Caco-2 (cell line): ENCODE data around the gene NEK2. TPM values are rescaled to one million over a fixed set of nuclear protein-coding genes. Genes with fewer than 3 reads are reported as not detected.

Experiments used
- BruUV-seq: library from RNA; stranded (reverse); fragments of 400-500 nt; replicated peaks from 2 replicates; lab custom pipeline; 2021; lab: Mats Ljungman, UMichigan
- CTCF ChIA-PET: fragments of 300-600 bp; sonication (Branson Sonifier 250); formaldehyde crosslinking; loops from one replicate; lab custom pipeline; 2022; ENCODE audit warnings: antibody characterized with exemption; lab: Charles Lee
- POLR2A ChIA-PET: fragments of 300-600 bp; sonication (Branson Sonifier 250); formaldehyde crosslinking; loops from one replicate; lab custom pipeline; 2022; ENCODE audit warnings: antibody characterized with exemption; lab: Charles Lee
- DNase-seq, 2 experiments: peaks; one replicate each; pipeline versions ENCODE4 v3.0.0 to v3.0.0-alpha.2; 2020 to 2022
- H3K27me3 ChIP-seq: replicated peaks from 2 replicates; pipeline ENCODE4 v1.6.0; 2011; ENCODE audit warnings: low read length; ENCODE audit not compliant: control insufficient read depth, insufficient read depth
- H3K36me3 ChIP-seq: 2 replicates; pipeline ENCODE4 v1.5.1; 2011; ENCODE audit warnings: low read length; ENCODE audit not compliant: control insufficient read depth, insufficient read depth
- H3K4me1 ChIP-seq: fragments of 250-450 bp; sonication (Bioruptor Pico); 2 replicates; pipeline ENCODE4 v1.5.1; 2020; ENCODE audit warnings: mild to moderate bottlenecking
- H3K4me3 ChIP-seq: 2 replicates; pipeline ENCODE4 v1.5.1; 2011; ENCODE audit warnings: low read depth, mild to moderate bottlenecking, control low read depth, low read length
- H3K9me3 ChIP-seq: fragments of 250-450 bp; sonication (Bioruptor Pico); 2 replicates; pipeline ENCODE4 v1.5.1; 2020; ENCODE audit warnings: mild to moderate bottlenecking, moderate library complexity
- H3K27ac Mint-ChIP-seq: one replicate; pipeline ENCODE4 v1.8.0; 2022; ENCODE audit warnings: mixed read lengths; ENCODE audit not compliant: unreplicated experiment
- H3K27me3 Mint-ChIP-seq: one replicate; pipeline ENCODE4 v1.8.0; 2022; ENCODE audit warnings: mixed read lengths; ENCODE audit not compliant: insufficient read depth, unreplicated experiment
- H3K36me3 Mint-ChIP-seq: one replicate; pipeline ENCODE4 v1.8.0; 2022; ENCODE audit warnings: mild to moderate bottlenecking, mixed read lengths; ENCODE audit not compliant: insufficient read depth, unreplicated experiment
- H3K4me1 Mint-ChIP-seq: one replicate; pipeline ENCODE4 v1.8.0; 2022; ENCODE audit warnings: low read depth, mixed read lengths; ENCODE audit not compliant: unreplicated experiment
- H3K4me3 Mint-ChIP-seq: one replicate; pipeline ENCODE4 v1.8.0; 2022; ENCODE audit warnings: mild to moderate bottlenecking, moderate library complexity, mixed read lengths; ENCODE audit not compliant: unreplicated experiment
- H3K9me3 Mint-ChIP-seq: one replicate; pipeline ENCODE4 v1.8.0; 2022; ENCODE audit warnings: mixed read lengths; ENCODE audit not compliant: unreplicated experiment
- CTCF ChIP-seq, 2 experiments: fragments of 200-600 bp in 1 of 2; IDR thresholded peaks; 1 replicate in 1 of 2; 2 replicates in 1 of 2; pipeline versions ENCODE4 v1.5.1 to v1.8.0; 2011 to 2022; ENCODE audit warnings: antibody characterized with exemption in 1 of 2, control low read depth in 1 of 2, inconsistent platforms in 1 of 2, low read depth in 1 of 2, low read length in 1 of 2, mild to moderate bottlenecking in 1 of 2, moderate library complexity in 1 of 2; ENCODE audit not compliant: insufficient read depth in 1 of 2, severe bottlenecking in 1 of 2, unreplicated experiment in 1 of 2
- intact Hi-C: fragments of 100-400 bp; cut with micrococcal nuclease; formaldehyde crosslinking; loops from one replicate; pipeline ENCODE4 v1.10.0; 2022; ENCODE audit not compliant: unreplicated experiment
- total RNA-seq: library from RNA; stranded (reverse); gene quantifications from 2 replicates; pipeline ENCODE4 v1.2.3, GENCODE V29; 2022

NEK2 gene
- total RNA-seq, 1 experiment from 2014 or later: 34.7 TPM

GRCh38 chr1:211705467-211706091, 30.2 kb upstream of the NEK2 start:
- DNase-seq: no peak
- no peak for TF ChIP-seq CTCF (IDR thresholded peaks at IDR 0.05; ENCODE audit: insufficient read depth in 1 of 2, low read depth in 1 of 2, low read length in 1 of 2, severe bottlenecking in 1 of 2, unreplicated experiment in 1 of 2)
- H3K4me3 Mint-ChIP-seq: no peak overlapping the region
- BruUV-seq: no TSS peak
- H3K27ac Mint-ChIP-seq: no peak overlapping the region
- intact Hi-C loops: no loop called here
- Histone ChIP-seq H3K9me3 (no peaks in the 10 kb centered on the region), H3K36me3 (no peaks in the 10 kb centered on the region), H3K4me1 (no peaks in the 10 kb centered on the region), H3K27me3 (no peaks in the 10 kb centered on the region), H3K4me3 (no peak overlapping the region)
- no peaks in the 10 kb centered on the region for H3K9me3 Mint-ChIP-seq
- H3K27me3 Mint-ChIP-seq: no peaks in the 10 kb centered on the region
- ChIA-PET POLR2A (no interaction called here), CTCF (no interaction called here)
- no peaks in the 10 kb centered on the region for H3K4me1 Mint-ChIP-seq
- H3K36me3 Mint-ChIP-seq: no peaks in the 10 kb centered on the region

- Histone ChIP-seq H3K4me1 (no peaks in the 10 kb centered on the region), H3K27me3 (no peaks in the 10 kb centered on the region), H3K4me3 (no peak overlapping the region), H3K9me3 (no peaks in the 10 kb centered on the region), H3K36me3 (no peaks in the 10 kb centered on the region)
- H3K4me3 Mint-ChIP-seq: no peak overlapping the region
- H3K36me3 Mint-ChIP-seq: no peaks in the 10 kb centered on the region
- no peaks in the 10 kb centered on the region for H3K27me3 Mint-ChIP-seq
- no peak for DNase-seq
- no peak overlapping the region for H3K27ac Mint-ChIP-seq
- no peaks in the 10 kb centered on the region for H3K9me3 Mint-ChIP-seq
- ChIA-PET CTCF (no interaction called here), POLR2A (no interaction called here)
- no peak for TF ChIP-seq CTCF (IDR thresholded peaks at IDR 0.05; ENCODE audit: insufficient read depth in 1 of 2, low read depth in 1 of 2, low read length in 1 of 2, severe bottlenecking in 1 of 2, unreplicated experiment in 1 of 2)
- no TSS peak for BruUV-seq
- H3K4me1 Mint-ChIP-seq: no peaks in the 10 kb centered on the region
- intact Hi-C loops: no loop called here
These were observed 29.1 kb upstream of the NEK2 start for GRCh38 chr1:211704543-211704942.

GRCh38 chr1:211703812-211704537, 28.6 kb upstream of the NEK2 start:
- no peaks in the 10 kb centered on the region for H3K9me3 ChIP-seq
- Mint-ChIP-seq H3K36me3 (no peaks in the 10 kb centered on the region), H3K4me1 (no peaks in the 10 kb centered on the region), H3K27ac (no peak overlapping the region), H3K27me3 (no peaks in the 10 kb centered on the region), H3K9me3 (no peaks in the 10 kb centered on the region), H3K4me3 (no peak overlapping the region)
- BruUV-seq: no TSS peak
- no peak for DNase-seq
- ChIA-PET POLR2A (no interaction called here), CTCF (no interaction called here)
- H3K36me3 ChIP-seq: no peaks in the 10 kb centered on the region
- no peak overlapping the region for H3K4me3 ChIP-seq
- no peaks in the 10 kb centered on the region for H3K4me1 ChIP-seq
- intact Hi-C loops: no loop called here
- no peak for TF ChIP-seq CTCF (IDR thresholded peaks at IDR 0.05; ENCODE audit: insufficient read depth in 1 of 2, low read depth in 1 of 2, low read length in 1 of 2, severe bottlenecking in 1 of 2, unreplicated experiment in 1 of 2)
- no peaks in the 10 kb centered on the region for H3K27me3 ChIP-seq
